Putamen (tissue), 1 donor: Measurements from ENCODE around the gene H2BK1.

Experiments used
- DNase-seq: peaks from one replicate; pipeline ENCODE4 v3.0.0-alpha.2; 2016; ENCODE audit warnings: low spot score

The H2BK1 gene

GRCh38 chr7:151204383-151205032 is 5.8 kb downstream of the H2BK1 start:
- no peak for DNase-seq

- no peak for DNase-seq
Observed at GRCh38 chr7:151202836-151203235, 7.5 kb downstream of the H2BK1 start.

GRCh38 chr7:151201751-151202150 is 8.5 kb downstream of the H2BK1 start:
- DNase-seq: no peak

- DNase-seq: no peak
Observed at GRCh38 chr7:151201344-151201743, 8.9 kb downstream of the H2BK1 start.

GRCh38 chr7:151198945-151199848 is 11.1 kb downstream of the H2BK1 start:
- no peak for DNase-seq

- DNase-seq: no peak
Observed at GRCh38 chr7:151197932-151198331, 12.4 kb downstream of the H2BK1 start.

GRCh38 chr7:151195616-151196450 is 14.5 kb downstream of the H2BK1 start:
- DNase-seq: no peak

- no peak for DNase-seq
Observed at GRCh38 chr7:151194188-151194587, 16.1 kb downstream of the H2BK1 start.

- DNase-seq: no peak
Observed at GRCh38 chr7:151193203-151193978, 16.9 kb downstream of the H2BK1 start.

- DNase-seq: no peak
Observed at GRCh38 chr7:151192002-151192539, 18.2 kb downstream of the H2BK1 start.

- no peak for DNase-seq
Observed at GRCh38 chr7:151191544-151191943, 18.7 kb downstream of the H2BK1 start.

- DNase-seq: no peak
Observed at GRCh38 chr7:151189038-151189437, 21.2 kb downstream of the H2BK1 start.

GRCh38 chr7:151188252-151188542 is 22.1 kb downstream of the H2BK1 start:
- no peak for DNase-seq

GRCh38 chr7:151187409-151188251 is 22.7 kb downstream of the H2BK1 start:
- DNase-seq: no peak

GRCh38 chr7:151186640-151187408 is 23.5 kb downstream of the H2BK1 start, which contains the start of gene ASB10:
Gene ASB10 (minus strand): TSS chr7:151187250. CDS start chr7:151187130, 120 bp downstream.
- DNase-seq: no peak

GRCh38 chr7:151185762-151186639 is 24.3 kb downstream of the H2BK1 start:
- no peak for DNase-seq

GRCh38 chr7:151181011-151181431 is 29.3 kb downstream of the H2BK1 start:
- no peak for DNase-seq

GRCh38 chr7:151179946-151180345 is 30.3 kb downstream of the H2BK1 start:
- no peak for DNase-seq
